Measurements from ENCODE around the gene ARHGAP23.

The ARHGAP23 gene

GRCh38 chr17:38428112-38428642 is at the start of gene ARHGAP23:
ARHGAP23 (plus strand) TSS chr17:38428464; CDS start chr17:38428486, 22 bp downstream.
- FAIRE-seq: no peak

- no peak for FAIRE-seq
Observed at GRCh38 chr17:38379448-38379847, 48.8 kb upstream of the ARHGAP23 start.

GRCh38 chr17:38395090-38395489 is 33.2 kb upstream of the ARHGAP23 start:
- FAIRE-seq: no peak

- no peak for FAIRE-seq
Observed at GRCh38 chr17:38397227-38397626, 31.0 kb upstream of the ARHGAP23 start.

- FAIRE-seq: no peak
Observed at GRCh38 chr17:38400286-38400685, 28.0 kb upstream of the ARHGAP23 start.

- FAIRE-seq: no peak
Observed at GRCh38 chr17:38401459-38401858, 26.8 kb upstream of the ARHGAP23 start.

GRCh38 chr17:38402897-38403296 is 25.4 kb upstream of the ARHGAP23 start:
- no peak for FAIRE-seq

GRCh38 chr17:38403491-38403890 is 24.8 kb upstream of the ARHGAP23 start:
- FAIRE-seq: no peak

GRCh38 chr17:38404174-38404943 is 23.9 kb upstream of the ARHGAP23 start:
- FAIRE-seq: no peak

GRCh38 chr17:38405654-38406053 is 22.6 kb upstream of the ARHGAP23 start:
- FAIRE-seq: no peak

- FAIRE-seq: no peak
Observed at GRCh38 chr17:38410201-38410600, 18.1 kb upstream of the ARHGAP23 start.

GRCh38 chr17:38415250-38416194 is 12.7 kb upstream of the ARHGAP23 start:
- no peak for FAIRE-seq

GRCh38 chr17:38416840-38417209 is 11.4 kb upstream of the ARHGAP23 start:
- no peak for FAIRE-seq

GRCh38 chr17:38417210-38417951 is 10.9 kb upstream of the ARHGAP23 start:
- FAIRE-seq: no peak

GRCh38 chr17:38418062-38418692 is 10.1 kb upstream of the ARHGAP23 start:
- no peak for FAIRE-seq

GRCh38 chr17:38418693-38419507 is 9.4 kb upstream of the ARHGAP23 start:
- no peak for FAIRE-seq

- FAIRE-seq: no peak
Observed at GRCh38 chr17:38419508-38419981, 8.7 kb upstream of the ARHGAP23 start.

- no peak for FAIRE-seq
Observed at GRCh38 chr17:38420518-38420917, 7.7 kb upstream of the ARHGAP23 start.

- no peak for FAIRE-seq
Observed at GRCh38 chr17:38421171-38421841, 7.0 kb upstream of the ARHGAP23 start.

Data from G401.6 (cell line).